Camera-type eye (tissue), 1 donor: ENCODE data around the gene DUT. TPM values are rescaled to one million over a fixed set of nuclear protein-coding genes. Genes with fewer than 3 reads are reported as not detected.

Source experiments
- total RNA-seq: library from RNA; depleted of rRNA; stranded (reverse); fragments of >200 nt; gene quantifications from one replicate; pipeline ENCODE4 v1.2.3, GENCODE V29; 2014

Gene DUT
- total RNA-seq, result 67.7 TPM

GRCh38 chr15:48330855-48331795 lies at the start of gene DUT:
Gene DUT (plus strand): TSS chr15:48331429. CDS start chr15:48331516, 87 bp downstream.

Other genes with a start within 250 kb of the DUT start
- gene SLC24A5, start 210.4 kb upstream of the DUT start, total RNA-seq, result 22.1 TPM
- gene MYEF2, start 153.1 kb upstream of the DUT start, total RNA-seq, result 125 TPM
- not detected for gene CTXN2, start 139.8 kb upstream of the DUT start, total RNA-seq
- 2.1 TPM for gene SLC12A1, start 125.1 kb upstream of the DUT start, total RNA-seq